Endothelial cell (in vitro differentiated cells): ENCODE data around the gene USP34. TPM values are rescaled to one million over a fixed set of nuclear protein-coding genes. Genes with fewer than 3 reads are reported as not detected.
"Not testable (repeated sequence)": the region's sequence is repeated elsewhere in the genome, so short reads cannot be mapped to it uniquely, and the experiment has no call there.

Experiments used
- DNase-seq: peaks from one replicate; pipeline ENCODE4 v3.0.0; 2021; ENCODE audit warnings: low spot score
- H3K27ac Mint-ChIP-seq: one replicate; pipeline ENCODE4 v1.8.0; 2021; ENCODE audit warnings: mixed read lengths, inconsistent platforms; ENCODE audit not compliant: unreplicated experiment
- H3K27me3 Mint-ChIP-seq: one replicate; pipeline ENCODE4 v1.8.0; 2021; ENCODE audit warnings: mild to moderate bottlenecking, moderate library complexity, mixed read lengths, inconsistent platforms; ENCODE audit not compliant: unreplicated experiment
- H3K36me3 Mint-ChIP-seq: one replicate; pipeline ENCODE4 v1.8.0; 2021; ENCODE audit warnings: mild to moderate bottlenecking, low read depth, mixed read lengths, inconsistent platforms; ENCODE audit not compliant: unreplicated experiment
- H3K4me1 Mint-ChIP-seq: one replicate; pipeline ENCODE4 v1.8.0; 2021; ENCODE audit warnings: mild to moderate bottlenecking, mixed read lengths, inconsistent platforms; ENCODE audit not compliant: unreplicated experiment
- H3K4me3 Mint-ChIP-seq: one replicate; pipeline ENCODE4 v1.8.0; 2021; ENCODE audit warnings: mild to moderate bottlenecking, mixed read lengths, inconsistent platforms; ENCODE audit not compliant: unreplicated experiment
- H3K9me3 Mint-ChIP-seq: one replicate; pipeline ENCODE4 v1.8.0; 2021; ENCODE audit warnings: mixed read lengths, inconsistent platforms; ENCODE audit not compliant: unreplicated experiment
- total RNA-seq: library from RNA; stranded (reverse); fragmentation: NEBNext Ultra II Directional; extraction: Animal tissue kit (Norgen Biotek cat#: 25700); gene quantifications from one replicate; pipeline ENCODE4 v1.2.1, GENCODE V29; 2021; ENCODE audit not compliant: unreplicated experiment
- TF ChIP-seq, protein P1 (sequence below): fragments of 200-600 bp; sonication (generic); IDR thresholded peaks from one replicate; pipeline ENCODE4 v1.5.0; 2021; ENCODE audit warnings: antibody characterized with exemption; ENCODE audit not compliant: unreplicated experiment

USP34 gene
- total RNA-seq, 1 donor from 2014 or later = 97.4 TPM

DNA sequence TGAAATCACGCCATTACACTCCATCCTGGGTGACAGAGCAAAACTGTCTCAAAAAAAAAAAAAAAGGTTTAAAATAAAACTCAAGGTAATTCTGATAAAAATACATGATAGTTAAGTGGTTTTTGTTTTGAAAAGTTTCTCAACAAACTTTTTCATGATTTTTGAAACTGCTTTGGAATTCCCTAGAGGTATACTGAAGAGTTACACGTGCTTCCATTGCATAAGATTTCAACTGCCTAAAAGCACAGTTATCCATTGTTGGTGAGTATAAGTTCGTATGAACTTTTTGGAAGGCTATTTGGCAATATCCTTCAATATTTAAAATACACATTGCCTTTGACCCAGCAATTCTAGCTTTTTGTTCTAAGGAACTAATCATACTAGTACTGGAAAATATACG is 74.9 kb downstream of the USP34 start:
- TF ChIP-seq, protein P1, sequence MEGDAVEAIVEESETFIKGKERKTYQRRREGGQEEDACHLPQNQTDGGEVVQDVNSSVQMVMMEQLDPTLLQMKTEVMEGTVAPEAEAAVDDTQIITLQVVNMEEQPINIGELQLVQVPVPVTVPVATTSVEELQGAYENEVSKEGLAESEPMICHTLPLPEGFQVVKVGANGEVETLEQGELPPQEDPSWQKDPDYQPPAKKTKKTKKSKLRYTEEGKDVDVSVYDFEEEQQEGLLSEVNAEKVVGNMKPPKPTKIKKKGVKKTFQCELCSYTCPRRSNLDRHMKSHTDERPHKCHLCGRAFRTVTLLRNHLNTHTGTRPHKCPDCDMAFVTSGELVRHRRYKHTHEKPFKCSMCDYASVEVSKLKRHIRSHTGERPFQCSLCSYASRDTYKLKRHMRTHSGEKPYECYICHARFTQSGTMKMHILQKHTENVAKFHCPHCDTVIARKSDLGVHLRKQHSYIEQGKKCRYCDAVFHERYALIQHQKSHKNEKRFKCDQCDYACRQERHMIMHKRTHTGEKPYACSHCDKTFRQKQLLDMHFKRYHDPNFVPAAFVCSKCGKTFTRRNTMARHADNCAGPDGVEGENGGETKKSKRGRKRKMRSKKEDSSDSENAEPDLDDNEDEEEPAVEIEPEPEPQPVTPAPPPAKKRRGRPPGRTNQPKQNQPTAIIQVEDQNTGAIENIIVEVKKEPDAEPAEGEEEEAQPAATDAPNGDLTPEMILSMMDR = no peak
- no peak for DNase-seq

DNA sequence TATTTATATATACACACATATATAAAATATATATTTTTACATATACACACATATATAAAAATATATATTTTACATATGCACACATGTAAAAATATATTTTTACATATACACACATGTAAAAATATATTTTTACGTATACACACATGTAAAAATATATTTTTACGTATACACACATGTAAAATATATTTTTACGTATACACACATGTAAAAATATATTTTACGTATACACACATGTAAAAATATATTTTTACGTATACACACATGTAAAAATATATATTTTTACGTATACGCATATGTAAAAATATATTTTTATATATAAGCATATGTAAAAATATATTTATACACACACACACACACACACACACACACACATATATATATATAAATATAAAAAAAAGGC is 83.3 kb downstream of the USP34 start:
- not testable (repeated sequence) for H3K4me3 Mint-ChIP-seq, H3K27ac Mint-ChIP-seq, DNase-seq, H3K9me3 Mint-ChIP-seq, H3K27me3 Mint-ChIP-seq, H3K4me1 Mint-ChIP-seq
- H3K36me3 Mint-ChIP-seq = peaks cover 20% of the 10 kb centered on the region

More for the DNA sequence above, 74.9 kb downstream of the USP34 start:
- no peak overlapping the region for H3K27ac Mint-ChIP-seq
- H3K9me3 Mint-ChIP-seq = no peaks in the 10 kb centered on the region
- no peak overlapping the region for H3K4me3 Mint-ChIP-seq
- H3K36me3 Mint-ChIP-seq = peaks cover 3% of the 10 kb centered on the region
- H3K27me3 Mint-ChIP-seq = no peaks in the 10 kb centered on the region
- H3K4me1 Mint-ChIP-seq = peaks cover 5% of the 10 kb centered on the region

DNA sequence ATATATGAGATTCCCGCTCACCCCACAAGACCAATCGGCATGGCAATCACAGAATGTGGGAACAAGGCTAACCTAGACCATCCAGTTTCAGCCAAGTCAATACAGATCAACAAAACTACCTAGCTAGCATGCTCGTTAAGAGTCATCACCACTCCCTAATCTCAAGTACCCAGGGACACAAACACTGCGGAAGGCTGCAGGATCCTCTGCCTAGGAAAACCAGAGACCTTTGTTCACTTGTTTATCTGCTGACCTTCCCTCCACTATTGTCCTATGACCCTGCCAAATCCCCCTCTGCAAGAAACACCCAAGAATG is 90.0 kb downstream of the USP34 start:
- H3K36me3 Mint-ChIP-seq = peaks cover 26% of the 10 kb centered on the region
- not testable (repeated sequence) for H3K9me3 Mint-ChIP-seq, H3K27me3 Mint-ChIP-seq, H3K4me3 Mint-ChIP-seq, H3K4me1 Mint-ChIP-seq, H3K27ac Mint-ChIP-seq, DNase-seq

DNA sequence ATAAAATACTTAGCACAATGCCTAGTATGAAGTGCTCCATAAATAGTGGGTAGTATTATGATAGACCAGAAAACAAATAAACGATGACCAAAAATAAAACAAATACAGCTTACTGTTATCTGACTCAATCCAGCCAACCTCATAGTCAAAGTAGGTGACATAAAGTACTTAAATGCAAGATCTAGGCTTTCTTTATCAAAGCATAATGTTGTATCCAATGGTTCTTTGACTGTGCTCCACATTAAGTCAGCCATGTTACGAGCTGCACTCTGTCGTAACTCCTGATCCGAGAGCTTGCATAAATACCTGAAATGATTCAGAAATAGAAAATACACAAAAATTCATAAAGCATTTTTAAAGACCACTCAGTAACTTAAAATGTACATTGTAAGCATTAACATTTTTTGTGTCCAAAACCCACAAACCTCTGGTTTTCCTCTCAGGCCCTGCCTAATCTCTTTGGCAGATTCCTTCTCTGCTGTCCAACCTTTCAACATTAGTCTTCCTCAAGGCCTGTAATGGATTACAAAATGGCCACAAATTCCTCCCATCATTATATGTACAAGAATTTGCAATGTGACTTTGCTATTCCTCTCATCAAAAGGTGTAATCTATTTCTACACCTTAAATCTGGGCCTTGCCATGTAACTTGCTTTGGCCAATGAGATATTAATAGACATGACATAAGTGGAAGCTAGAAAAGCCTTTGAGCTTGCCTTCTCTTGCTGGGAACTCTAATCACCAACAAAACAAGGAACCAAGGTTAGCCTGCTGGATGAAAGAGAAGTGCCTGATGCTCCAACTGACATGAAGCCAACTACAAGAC is 90.6 kb downstream of the USP34 start:
- Mint-ChIP-seq H3K9me3 (no peaks in the 10 kb centered on the region), H3K27ac (no peak overlapping the region), H3K27me3 (peaks cover 2% of the 10 kb centered on the region), H3K4me3 (no peak overlapping the region), H3K4me1 (no peaks in the 10 kb centered on the region), H3K36me3 (peaks cover 25% of the 10 kb centered on the region)
- TF ChIP-seq, protein P1 = no peak
- no peak for DNase-seq

DNA sequence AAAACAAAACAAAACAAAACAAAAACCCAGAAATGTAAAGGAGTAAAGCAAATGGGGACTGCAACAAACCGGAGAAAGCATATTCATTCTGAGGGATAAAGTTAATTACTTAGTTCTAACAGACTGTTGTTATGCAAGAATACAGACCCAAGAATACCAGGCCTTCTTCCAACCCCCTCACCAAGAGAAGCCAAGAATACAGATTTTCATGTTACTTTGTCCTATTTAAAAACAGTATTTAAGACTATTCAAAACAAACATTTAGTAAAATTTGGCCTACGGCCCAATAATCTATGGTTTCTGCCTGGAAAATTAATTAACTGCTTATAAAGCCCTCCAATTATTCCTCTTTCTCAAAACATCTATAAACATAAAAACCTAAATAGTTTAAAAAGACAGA is 91.4 kb downstream of the USP34 start:
- Mint-ChIP-seq H3K27me3 (peaks cover 2% of the 10 kb centered on the region), H3K9me3 (no peaks in the 10 kb centered on the region), H3K4me1 (no peaks in the 10 kb centered on the region), H3K27ac (no peak overlapping the region), H3K36me3 (peaks cover 29% of the 10 kb centered on the region), H3K4me3 (no peak overlapping the region)
- DNase-seq = no peak
- TF ChIP-seq, protein P1 = no peak

DNA sequence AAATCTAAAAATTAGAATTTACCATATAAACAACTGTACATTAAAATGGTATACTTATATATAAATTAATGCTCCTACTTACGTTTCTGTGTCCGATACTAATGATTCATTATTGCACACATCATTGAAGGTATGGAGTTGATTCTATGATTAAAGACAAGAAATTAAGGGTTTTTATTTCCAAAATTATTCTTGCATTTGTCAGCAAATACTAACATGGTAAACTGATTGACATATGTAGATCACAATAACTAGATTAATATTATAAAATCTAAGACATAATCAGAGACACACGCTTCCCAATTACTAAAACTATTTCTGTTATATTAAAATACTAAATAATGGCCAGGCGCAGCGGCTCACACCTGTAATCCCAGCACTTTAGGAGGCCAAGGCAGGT is 92.6 kb downstream of the USP34 start:
- peaks cover 2% of the 10 kb centered on the region for H3K27me3 Mint-ChIP-seq
- TF ChIP-seq, protein P1 = no peak
- no peaks in the 10 kb centered on the region for H3K4me1 Mint-ChIP-seq
- peaks cover 34% of the 10 kb centered on the region for H3K36me3 Mint-ChIP-seq
- no peaks in the 10 kb centered on the region for H3K9me3 Mint-ChIP-seq
- no peak overlapping the region for H3K4me3 Mint-ChIP-seq
- no peak for DNase-seq
- H3K27ac Mint-ChIP-seq = no peak overlapping the region
